OCI-LY7 (cell line): ENCODE data around the gene YY1. TPM values are rescaled to one million over a fixed set of nuclear protein-coding genes. Genes with fewer than 3 reads are reported as not detected.

Source experiments
- BruUV-seq: library from RNA; stranded (reverse); fragments of 400-500 nt; replicated peaks from 2 replicates; lab custom pipeline; 2021; lab: Mats Ljungman, UMichigan
- CTCF ChIA-PET: fragments of 300-600 bp; sonication (Branson Sonifier 250); formaldehyde crosslinking; loops from one replicate; lab custom pipeline; 2022; ENCODE audit warnings: antibody characterized with exemption; ENCODE audit not compliant: unreplicated experiment; lab: Charles Lee
- POLR2A ChIA-PET: fragments of 300-600 bp; sonication (Branson Sonifier 250); formaldehyde crosslinking; loops from one replicate; lab custom pipeline; 2022; ENCODE audit warnings: antibody characterized with exemption; lab: Charles Lee
- DNase-seq: peaks from one replicate; pipeline ENCODE4 v3.0.0-alpha.2; 2015; ENCODE audit warnings: low spot score
- H2AFZ ChIP-seq: fragments of 200-600 bp; sonication (generic), shearing (Covaris generic); 2 replicates; pipeline ENCODE4 v1.6.1; 2014; ENCODE audit warnings: mild to moderate bottlenecking, antibody characterized with exemption, low read length, moderate library complexity
- H3K27ac ChIP-seq: fragments of 200-600 bp; sonication (generic); 2 replicates; pipeline ENCODE4 v1.5.1; 2014; ENCODE audit warnings: mixed run types, low read depth, mild to moderate bottlenecking, moderate library complexity, low read length, inconsistent platforms; ENCODE audit not compliant: poor library complexity, severe bottlenecking
- H3K36me3 ChIP-seq: fragments of 200-600 bp; sonication (generic); 2 replicates; pipeline ENCODE4 v1.6.1; 2014; ENCODE audit warnings: mild to moderate bottlenecking, antibody characterized with exemption, low read length, moderate library complexity, mixed read lengths; ENCODE audit not compliant: insufficient read depth
- H3K4me1 ChIP-seq: fragments of 200-600 bp; sonication (generic); 2 replicates; pipeline ENCODE4 v1.5.1; 2014; ENCODE audit warnings: mild to moderate bottlenecking, low read length; ENCODE audit not compliant: insufficient read depth, poor library complexity, severe bottlenecking
- H3K4me2 ChIP-seq: fragments of 200-600 bp; sonication (generic); 2 replicates; pipeline ENCODE4 v1.6.1; 2014; ENCODE audit warnings: mild to moderate bottlenecking, low read length
- H3K4me3 ChIP-seq: fragments of 200-600 bp; sonication (generic); 2 replicates; pipeline ENCODE4 v1.5.1; 2014; ENCODE audit warnings: mild to moderate bottlenecking, low read depth, low read length; ENCODE audit not compliant: poor library complexity, severe bottlenecking
- H3K79me2 ChIP-seq: fragments of 200-600 bp; sonication (generic); 2 replicates; pipeline ENCODE4 v1.6.1; 2016; ENCODE audit warnings: low read depth, mild to moderate bottlenecking, low read length, moderate library complexity, mixed read lengths; ENCODE audit not compliant: insufficient read depth
- H3K9me2 ChIP-seq: fragments of 200-600 bp; sonication (generic); 2 replicates; pipeline ENCODE4 v1.6.1; 2016; ENCODE audit warnings: mild to moderate bottlenecking, low read length, mixed read lengths; ENCODE audit not compliant: insufficient read depth
- H3K9me3 ChIP-seq: fragments of 200-600 bp; sonication (generic); 2 replicates; pipeline ENCODE4 v1.6.1; 2014; ENCODE audit warnings: mild to moderate bottlenecking, mixed run types, low read length, mixed read lengths
- H4K20me1 ChIP-seq: fragments of 200-600 bp; sonication (generic); 2 replicates; pipeline ENCODE4 v1.6.1; 2014; ENCODE audit warnings: mild to moderate bottlenecking, antibody characterized with exemption, low read length, moderate library complexity, mixed read lengths; ENCODE audit not compliant: insufficient read depth
- CTCF ChIP-seq: fragments of 200-600 bp; sonication (generic); conservative IDR thresholded peaks from 2 replicates; pipeline ENCODE4 v1.5.1; 2014; ENCODE audit warnings: mild to moderate bottlenecking, antibody characterized with exemption, low read length, moderate library complexity, mixed read lengths
- EZH2phosphoT487 ChIP-seq: fragments of 200-600 bp; sonication (generic); IDR thresholded peaks from 2 replicates; pipeline ENCODE4 v1.6.1; 2018; ENCODE audit warnings: low read depth, borderline replicate concordance, mild to moderate bottlenecking, mixed run types, antibody characterized with exemption, low read length, moderate library complexity, mixed read lengths
- intact Hi-C: fragments of 100-400 bp; cut with micrococcal nuclease; formaldehyde crosslinking; loops from one replicate; pipeline ENCODE4 v1.10.0; 2022; ENCODE audit not compliant: unreplicated experiment
- total RNA-seq, 2 experiments: library from RNA; depleted of rRNA in 1 of 2; stranded (reverse); fragments of >200 nt in 1 of 2; shearing (Covaris generic) in 1 of 2; gene quantifications; 2 replicates each; pipeline ENCODE4 v1.2.3, GENCODE V29; 2014 to 2022

Gene YY1
- total RNA-seq, 2 experiments from 2014 or later, result 59.9 to 140 TPM

DNA sequence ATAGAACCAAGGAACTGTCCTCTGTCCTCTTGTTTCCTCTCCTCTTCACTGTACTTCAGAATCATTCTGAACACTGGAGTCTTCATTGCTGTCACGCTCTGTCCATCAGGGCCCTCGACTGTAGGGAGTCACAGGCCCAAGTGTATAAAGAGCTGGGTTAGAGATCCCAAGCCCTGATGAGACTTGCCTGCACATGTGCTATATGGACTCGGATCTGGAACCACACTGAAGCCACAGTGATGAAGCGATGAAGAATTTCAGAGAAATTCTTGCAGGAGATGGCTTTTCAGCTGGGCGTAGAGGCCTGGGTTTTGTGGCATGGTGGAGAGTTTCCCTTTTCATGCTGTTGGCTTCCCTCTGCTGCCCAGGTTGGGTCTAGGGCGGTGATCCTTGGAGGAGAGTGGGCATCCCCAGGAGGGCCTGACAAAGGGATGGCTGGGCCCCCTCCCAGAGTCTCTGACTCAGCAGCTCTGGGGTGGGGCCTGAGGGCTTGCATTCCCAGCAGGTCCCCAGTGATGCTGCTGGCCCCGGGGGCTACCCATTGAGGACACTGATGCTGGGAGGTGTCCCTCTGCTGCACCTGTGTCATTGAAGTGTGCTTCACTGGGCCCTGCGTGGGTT lies 39.6 kb upstream of the YY1 start:
- Histone ChIP-seq H3K79me2 (no peaks in the 10 kb centered on the region), H3K36me3 (no peaks in the 10 kb centered on the region), H3K4me2 (no peak overlapping the region), H3K4me1 (no peaks in the 10 kb centered on the region), H4K20me1 (no peaks in the 10 kb centered on the region), H3K27ac (no peak overlapping the region), H3K4me3 (no peak overlapping the region), H2AFZ (no peak overlapping the region), H3K9me2 (no peaks in the 10 kb centered on the region), H3K9me3 (no peaks in the 10 kb centered on the region)
- intact Hi-C loops, result no loop called here
- BruUV-seq, result no TSS peak
- no peak for DNase-seq
- TF ChIP-seq EZH2phosphoT487 (no peak), CTCF (no peak)
- POLR2A ChIA-PET, result interaction anchor here (0.7 kb wide), 2 partner anchors 23 to 547 kb away, joined by 3 to 4 read pairs; no protein-coding TSS in a partner anchor
- CTCF ChIA-PET, result no interaction called here

DNA sequence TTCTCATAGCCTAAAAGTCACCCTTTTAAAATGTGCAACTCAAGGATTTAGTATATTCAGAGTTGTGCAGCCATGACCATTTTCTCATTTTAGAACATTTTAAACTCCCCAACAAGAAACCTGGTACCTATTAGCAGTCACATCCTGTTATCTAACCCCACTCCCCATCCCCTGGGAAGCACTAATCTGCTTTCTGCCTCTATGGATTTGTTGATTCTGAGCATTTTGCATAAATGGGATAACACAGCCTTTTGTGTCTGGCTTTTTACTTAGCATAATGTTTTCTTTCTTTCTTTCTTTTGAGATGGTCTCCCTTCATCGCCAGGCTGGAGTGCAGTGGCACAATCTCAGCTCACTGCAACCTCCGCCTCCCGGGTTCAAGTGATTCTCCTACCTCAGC lies 38.6 kb upstream of the YY1 start:
- CTCF ChIA-PET, result no interaction called here
- intact Hi-C loops, result no loop called here

More for the DNA sequence above, 38.6 kb upstream of the YY1 start:
- no peaks in the 10 kb centered on the region for H3K4me1 ChIP-seq
- no peaks in the 10 kb centered on the region for H3K9me3 ChIP-seq
- POLR2A ChIA-PET, result no interaction called here
- H3K79me2 ChIP-seq, result no peaks in the 10 kb centered on the region
- no peak overlapping the region for H3K27ac ChIP-seq
- BruUV-seq, result no TSS peak
- no peaks in the 10 kb centered on the region for H4K20me1 ChIP-seq
- DNase-seq, result no peak
- H3K9me2 ChIP-seq, result no peaks in the 10 kb centered on the region
- no peak overlapping the region for H3K4me3 ChIP-seq
- no peak overlapping the region for H3K4me2 ChIP-seq
- no peak for TF ChIP-seq CTCF
- no peak for TF ChIP-seq EZH2phosphoT487
- H2AFZ ChIP-seq, result no peak overlapping the region
- H3K36me3 ChIP-seq, result no peaks in the 10 kb centered on the region
